Natural killer cell (primary cell): ENCODE data around the gene ATP1B1. TPM values are rescaled to one million over a fixed set of nuclear protein-coding genes. Genes with fewer than 3 reads are reported as not detected.

Experiments
- ATAC-seq, 3 donors: fragments of 150-1000 bp in 2 of 3; fragments of 200-7000 bp in 1 of 3; cut with Tn5 transposase; 1 replicate in 1 of 3; 2 replicates in 2 of 3; pipeline ENCODE4 v1.10.0; 2021; ENCODE audit warnings: mild to moderate bottlenecking in 2 of 3, moderate library complexity in 2 of 3
- DNase-seq, 2 donors: peaks; one replicate each; pipeline versions ENCODE4 v3.0.0 to v3.0.0-alpha.2; 2013 to 2021; ENCODE audit warnings: mixed read lengths in 1 of 2
- H3K27ac ChIP-seq: one replicate; pipeline ENCODE4 v1.5.1; 2013; ENCODE audit warnings: mild to moderate bottlenecking, low read length
- H3K27me3 ChIP-seq: one replicate; pipeline ENCODE4 v1.6.1; 2013; ENCODE audit warnings: low read length; ENCODE audit not compliant: control insufficient read depth, insufficient read depth
- H3K36me3 ChIP-seq: one replicate; pipeline ENCODE4 v1.6.1; 2013; ENCODE audit warnings: low read length; ENCODE audit not compliant: control insufficient read depth, insufficient read depth
- H3K4me1 ChIP-seq: one replicate; pipeline ENCODE4 v1.6.1; 2013; ENCODE audit warnings: low read length; ENCODE audit not compliant: control insufficient read depth, insufficient read depth
- H3K4me3 ChIP-seq: one replicate; pipeline ENCODE4 v1.5.1; 2013; ENCODE audit warnings: low read length
- H3K9me3 ChIP-seq: one replicate; pipeline ENCODE4 v1.6.1; 2013; ENCODE audit warnings: low read length; ENCODE audit not compliant: control insufficient read depth, insufficient read depth
- H3K27ac Mint-ChIP-seq, 2 donors: one replicate each; pipeline ENCODE4 v1.8.0; 2022; ENCODE audit warnings: mild to moderate bottlenecking in 2 of 2, mixed read lengths in 2 of 2, moderate library complexity in 1 of 2
- H3K27me3 Mint-ChIP-seq, 2 donors: one replicate each; pipeline ENCODE4 v1.8.0; 2022; ENCODE audit warnings: low read depth in 2 of 2, mixed read lengths in 2 of 2
- H3K36me3 Mint-ChIP-seq: one replicate; pipeline ENCODE4 v1.8.0; 2022; ENCODE audit warnings: mixed read lengths
- H3K4me1 Mint-ChIP-seq, 2 donors: one replicate each; pipeline ENCODE4 v1.8.0; 2022; ENCODE audit warnings: mixed read lengths in 2 of 2
- H3K4me3 Mint-ChIP-seq: one replicate; pipeline ENCODE4 v1.8.0; 2022; ENCODE audit warnings: mild to moderate bottlenecking, moderate library complexity, mixed read lengths
- H3K9me3 Mint-ChIP-seq, 2 donors: one replicate each; pipeline ENCODE4 v1.8.0; 2022; ENCODE audit warnings: mixed read lengths in 2 of 2
- WGBS: methylation state at CpG from one replicate; pipeline ENCODE4 v1.1.7; 2013; ENCODE audit warnings: missing lambda C conversion rate; ENCODE audit not compliant: insufficient coverage; 5-methylcytosine and 5-hydroxymethylcytosine counted together
- intact Hi-C: fragments of 100-400 bp; cut with micrococcal nuclease; formaldehyde crosslinking; loops from one replicate; pipeline ENCODE4 v1.14.2; 2022
- total RNA-seq, 4 donors: library from RNA; stranded (reverse); fragments of 120-200 nt in 1 of 4; gene quantifications; one replicate each; pipeline versions ENCODE4 v1.2.3 to v1.2.4, GENCODE V29; 2013 to 2022
- TF ChIP-seq, protein P1 (sequence below): fragments of 200-600 bp; IDR thresholded peaks from one replicate; pipeline ENCODE4 v1.8.0; 2022; ENCODE audit warnings: antibody characterized with exemption

The ATP1B1 gene
- total RNA-seq, 3 donors from 2014 or later (not counting 1 experiment from before 2014, with no cell fraction given), result 3.4 to 10.4 (median 4.9) TPM

DNA sequence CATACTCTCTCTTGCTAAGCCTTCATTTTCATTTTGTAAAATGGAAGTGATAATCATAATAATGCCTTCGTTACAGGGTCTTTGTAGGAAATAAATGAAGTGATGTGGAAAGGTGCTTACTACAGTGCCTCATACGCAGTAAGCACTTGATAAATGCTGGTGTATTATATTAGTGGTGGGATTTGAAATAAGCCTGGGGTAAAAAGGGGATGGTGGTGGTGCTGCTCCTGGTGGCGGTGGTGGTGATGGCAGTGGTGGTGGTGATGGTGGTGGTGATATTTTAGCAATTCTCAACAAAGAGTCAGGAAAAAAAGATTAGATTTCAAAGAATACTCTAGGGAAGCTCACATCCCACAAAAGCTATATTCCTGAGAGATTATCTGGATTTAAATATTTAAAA is 35.5 kb upstream of the ATP1B1 start:
- intact Hi-C loops, result no loop called here
- no peak overlapping the region for H3K4me3 ChIP-seq
- H3K27me3 ChIP-seq, result no peaks in the 10 kb centered on the region
- no peaks in the 10 kb centered on the region for H3K9me3 ChIP-seq
- H3K27ac Mint-ChIP-seq, result no peak overlapping the region
- TF ChIP-seq, protein P1, sequence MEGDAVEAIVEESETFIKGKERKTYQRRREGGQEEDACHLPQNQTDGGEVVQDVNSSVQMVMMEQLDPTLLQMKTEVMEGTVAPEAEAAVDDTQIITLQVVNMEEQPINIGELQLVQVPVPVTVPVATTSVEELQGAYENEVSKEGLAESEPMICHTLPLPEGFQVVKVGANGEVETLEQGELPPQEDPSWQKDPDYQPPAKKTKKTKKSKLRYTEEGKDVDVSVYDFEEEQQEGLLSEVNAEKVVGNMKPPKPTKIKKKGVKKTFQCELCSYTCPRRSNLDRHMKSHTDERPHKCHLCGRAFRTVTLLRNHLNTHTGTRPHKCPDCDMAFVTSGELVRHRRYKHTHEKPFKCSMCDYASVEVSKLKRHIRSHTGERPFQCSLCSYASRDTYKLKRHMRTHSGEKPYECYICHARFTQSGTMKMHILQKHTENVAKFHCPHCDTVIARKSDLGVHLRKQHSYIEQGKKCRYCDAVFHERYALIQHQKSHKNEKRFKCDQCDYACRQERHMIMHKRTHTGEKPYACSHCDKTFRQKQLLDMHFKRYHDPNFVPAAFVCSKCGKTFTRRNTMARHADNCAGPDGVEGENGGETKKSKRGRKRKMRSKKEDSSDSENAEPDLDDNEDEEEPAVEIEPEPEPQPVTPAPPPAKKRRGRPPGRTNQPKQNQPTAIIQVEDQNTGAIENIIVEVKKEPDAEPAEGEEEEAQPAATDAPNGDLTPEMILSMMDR, result no peak
- H3K4me3 Mint-ChIP-seq, result no peak overlapping the region
- peaks cover 8% of the 10 kb centered on the region for H3K36me3 Mint-ChIP-seq
- no peaks in the 10 kb centered on the region for H3K4me1 Mint-ChIP-seq
- no peak for DNase-seq
- H3K9me3 Mint-ChIP-seq, result peaks cover 2 to 3% of the 10 kb centered on the region in 2 donors
- ATAC-seq, result no peak
- H3K4me1 ChIP-seq, result no peaks in the 10 kb centered on the region
- no peaks in the 10 kb centered on the region for H3K36me3 ChIP-seq
- 92% methylated on average over 3 of the region's 3 CpGs for WGBS
- peaks cover 0 to 12% of the 10 kb centered on the region in 2 donors for H3K27me3 Mint-ChIP-seq
- no peak overlapping the region for H3K27ac ChIP-seq

DNA sequence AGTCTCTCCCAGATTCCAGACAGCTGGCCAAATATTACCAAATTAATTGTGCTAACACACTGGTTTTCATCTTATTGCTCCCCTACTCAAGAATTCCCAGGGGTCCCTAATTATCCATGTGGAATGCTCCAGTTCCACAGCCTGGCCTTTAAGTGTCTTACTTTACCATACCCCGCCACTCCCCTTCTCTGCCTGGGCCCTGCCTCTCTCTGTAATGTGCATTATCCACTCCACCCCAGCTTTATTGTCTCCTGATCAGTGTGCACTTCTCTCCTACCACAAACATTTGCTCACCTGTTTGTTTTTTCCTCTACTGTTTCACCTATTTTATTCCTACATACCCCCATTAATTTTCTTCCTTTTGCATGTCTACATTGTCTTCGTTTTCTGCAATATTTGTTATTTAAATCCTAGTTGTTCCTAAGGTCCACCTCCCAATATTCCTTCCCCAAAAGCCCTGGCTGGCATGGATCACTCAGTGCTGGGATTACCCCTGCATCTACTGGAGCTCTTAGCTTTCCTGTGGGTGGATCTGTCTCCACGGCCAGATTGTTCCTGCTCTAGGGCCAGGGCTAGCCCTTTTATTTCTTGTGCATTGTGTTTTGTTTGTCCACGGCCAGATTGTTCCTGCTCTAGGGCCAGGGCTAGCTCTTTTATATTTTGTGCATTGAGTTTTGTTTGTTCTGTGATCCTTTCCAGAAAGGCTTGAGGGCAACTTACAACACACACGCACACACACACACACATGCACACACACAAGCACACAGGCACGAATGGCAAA is 33.4 kb upstream of the ATP1B1 start:
- H3K4me3 Mint-ChIP-seq, result no peak overlapping the region
- Histone ChIP-seq H3K4me3 (no peak overlapping the region), H3K9me3 (no peaks in the 10 kb centered on the region), H3K4me1 (no peaks in the 10 kb centered on the region), H3K27me3 (no peaks in the 10 kb centered on the region), H3K27ac (no peak overlapping the region), H3K36me3 (no peaks in the 10 kb centered on the region)
- ATAC-seq (no peak), DNase-seq (no peak)
- H3K36me3 Mint-ChIP-seq, result no peaks in the 10 kb centered on the region
- no peaks in the 10 kb centered on the region for H3K4me1 Mint-ChIP-seq
- no peaks in the 10 kb centered on the region for H3K9me3 Mint-ChIP-seq
- no peak overlapping the region for H3K27ac Mint-ChIP-seq
- 93% methylated on average over 4 of the region's 6 CpGs for WGBS
- TF ChIP-seq, protein P1, result no peak
- intact Hi-C loops, result no loop called here
- H3K27me3 Mint-ChIP-seq, result peaks cover 0 to 12% of the 10 kb centered on the region in 2 donors

DNA sequence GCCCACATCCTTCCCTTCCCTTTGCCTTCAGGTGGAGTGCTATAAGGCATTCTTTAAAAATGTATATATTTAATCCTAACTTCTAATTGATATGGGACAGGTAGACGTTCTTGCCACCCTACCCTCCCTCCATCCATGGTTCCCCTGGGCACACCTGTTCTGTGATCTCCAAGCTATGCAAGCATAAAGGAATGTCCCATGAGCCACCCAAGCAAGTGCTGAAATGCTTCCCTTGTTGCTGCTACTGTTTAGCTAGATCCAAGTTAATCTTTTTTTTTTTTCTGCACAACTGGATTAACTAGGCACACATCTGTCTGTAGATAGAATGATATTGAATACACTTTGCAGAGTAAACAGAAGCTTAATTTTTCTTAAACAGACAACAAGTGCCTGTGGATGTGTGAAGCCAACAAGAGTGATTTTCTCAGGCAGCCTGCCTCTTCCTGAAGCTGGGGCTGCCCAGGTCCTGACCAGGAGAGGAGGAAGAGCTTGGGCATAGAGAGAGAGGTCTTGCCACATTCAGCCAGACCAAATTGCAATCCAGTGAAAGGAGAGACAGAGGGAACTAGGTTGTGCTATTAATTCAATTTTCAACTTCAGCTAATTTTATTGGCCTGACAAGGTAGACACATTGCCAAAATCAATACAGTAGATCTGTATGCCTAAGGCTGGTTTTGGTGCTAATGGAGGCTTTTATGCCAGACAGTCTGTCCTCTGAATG is 28.2 kb upstream of the ATP1B1 start:
- no peak overlapping the region for H3K4me3 Mint-ChIP-seq
- Histone ChIP-seq H3K4me1 (no peaks in the 10 kb centered on the region), H3K36me3 (no peaks in the 10 kb centered on the region), H3K27ac (no peak overlapping the region), H3K9me3 (no peaks in the 10 kb centered on the region), H3K4me3 (no peak overlapping the region), H3K27me3 (no peaks in the 10 kb centered on the region)
- ATAC-seq (no peak), DNase-seq (no peak)
- H3K27me3 Mint-ChIP-seq, result peaks cover 0 to 2% of the 10 kb centered on the region in 2 donors
- no peaks in the 10 kb centered on the region for H3K4me1 Mint-ChIP-seq
- H3K36me3 Mint-ChIP-seq, result no peaks in the 10 kb centered on the region
- 60% methylated on average over 1 of the region's 1 CpG for WGBS
- H3K27ac Mint-ChIP-seq, result no peak overlapping the region
- no peaks in the 10 kb centered on the region for H3K9me3 Mint-ChIP-seq
- intact Hi-C loops, result no loop called here
- TF ChIP-seq, protein P1, result no peak
